RCC 7860 (cell line): Measurements from ENCODE around the gene NSMF.

ENCODE experiments used
- DNase-seq: peaks from one replicate; pipeline ENCODE4 v3.0.0-alpha.2; 2015; ENCODE audit warnings: low spot score
- FAIRE-seq: peaks from 2 replicates; lab custom pipeline; 2012; peaks lifted over from hg19 to GRCh38; lab: Jason Lieb, UNC

NSMF gene

GRCh38 chr9:137398561-137399468 is 60.3 kb downstream of the NSMF start:
- DNase-seq, result no peak
- FAIRE-seq, result no peak

GRCh38 chr9:137397675-137398423 is 61.3 kb downstream of the NSMF start:
- FAIRE-seq (no peak), DNase-seq (no peak)
